GM12878 (cell line): ENCODE measurements around the gene KRT75. TPM values are rescaled to one million over a fixed set of nuclear protein-coding genes. Genes with fewer than 3 reads are reported as not detected.

ENCODE experiments used
- ATAC-seq: fragments of 200-7000 bp; cut with Tn5 transposase; 3 replicates; pipeline ENCODE4 v1.9.1; 2020; ENCODE audit warnings: mild to moderate bottlenecking, moderate library complexity
- BruUV-seq: library from RNA; stranded (reverse); fragments of 400-500 nt; replicated peaks from 2 replicates; lab custom pipeline; 2021; lab: Mats Ljungman, UMichigan
- CTCF ChIA-PET: fragments of 300-600 bp; sonication (Branson Sonifier 250); formaldehyde crosslinking; extraction: SDS; loops from one replicate; lab custom pipeline; 2021; ENCODE audit warnings: inconsistent platforms; lab: Yijun Ruan, JAX
- POLR2A ChIA-PET: fragments of 350-600 bp; formaldehyde crosslinking; extraction: SDS; loops from one replicate; lab custom pipeline; 2021; ENCODE audit warnings: inconsistent platforms; lab: Charles Lee
- RAD21 ChIA-PET: fragments of 300-600 bp; sonication (Branson Sonifier 250); formaldehyde crosslinking; loops from one replicate; lab custom pipeline; 2023; ENCODE audit warnings: antibody characterized with exemption; ENCODE audit not compliant: unreplicated experiment; lab: Charles Lee
- SMC1A ChIA-PET: fragments of 300-600 bp; sonication (Branson Sonifier 250); formaldehyde crosslinking; loops from one replicate; lab custom pipeline; 2023; ENCODE audit not compliant: unreplicated experiment, uncharacterized antibody; lab: Charles Lee
- DNase-seq: peaks from one replicate; pipeline ENCODE4 v3.0.0-alpha.2; 2011; ENCODE audit warnings: low read depth, low spot score
- FAIRE-seq: peaks from 3 replicates; lab custom pipeline; 2011; peaks lifted over from hg19 to GRCh38; lab: Jason Lieb, UNC
- H2AFZ ChIP-seq: 2 replicates; pipeline ENCODE4 v1.6.0; 2011; ENCODE audit warnings: low read depth, low read length, control low read depth; ENCODE audit not compliant: control insufficient read depth
- H3K27ac ChIP-seq: 2 replicates; pipeline ENCODE4 v1.5.1; 2011; ENCODE audit warnings: control low read depth; ENCODE audit not compliant: control insufficient read depth, insufficient read depth
- H3K27me3 ChIP-seq, 2 experiments: replicated peaks in 1 of 2; 2 replicates each; pipeline versions ENCODE4 v1.6.0 to v1.6.1; 2011; ENCODE audit warnings: low read length in 1 of 2; ENCODE audit not compliant: control insufficient read depth in 2 of 2, insufficient read depth in 2 of 2
- H3K36me3 ChIP-seq, 2 experiments: 2 replicates each; pipeline ENCODE4 v1.5.1; 2011; ENCODE audit warnings: low read length in 1 of 2; ENCODE audit not compliant: control insufficient read depth in 2 of 2, insufficient read depth in 2 of 2
- H3K4me1 ChIP-seq: 2 replicates; pipeline ENCODE4 v1.6.1; 2011; ENCODE audit warnings: mild to moderate bottlenecking, low read length, moderate library complexity, mixed read lengths; ENCODE audit not compliant: control insufficient read depth, insufficient read depth
- H3K4me2 ChIP-seq: 2 replicates; pipeline ENCODE4 v1.6.0; 2011; ENCODE audit warnings: control low read depth; ENCODE audit not compliant: control insufficient read depth, insufficient read depth
- H3K4me3 ChIP-seq: fragments of 200-600 bp; sonication (generic); 2 replicates; pipeline ENCODE4 v1.5.1; 2016
- H3K79me2 ChIP-seq: 2 replicates; pipeline ENCODE4 v1.6.0; 2011; ENCODE audit warnings: low read length; ENCODE audit not compliant: control insufficient read depth, insufficient read depth
- H3K9ac ChIP-seq: 2 replicates; pipeline ENCODE4 v1.8.0; 2011; ENCODE audit warnings: low read length, control low read depth, mixed read lengths; ENCODE audit not compliant: control insufficient read depth, insufficient read depth
- H3K9me3 ChIP-seq: replicated peaks from 3 replicates; pipeline ENCODE4 v1.5.1; 2011; ENCODE audit warnings: mild to moderate bottlenecking, low read length; ENCODE audit not compliant: control insufficient read depth, insufficient read depth
- H4K20me1 ChIP-seq: 2 replicates; pipeline ENCODE4 v1.6.0; 2011; ENCODE audit not compliant: control insufficient read depth, insufficient read depth
- BCL11A ChIP-seq: IDR thresholded peaks from 2 replicates; pipeline ENCODE4 v1.6.1; 2011; ENCODE audit warnings: low read depth, low read length
- ETV6 ChIP-seq, 2 experiments: fragments of 450-650 bp in 1 of 2; IDR thresholded peaks in 1 of 2; conservative IDR thresholded peaks in 1 of 2; 2 replicates each; pipeline ENCODE4 v1.6.1; 2014; ENCODE audit warnings: antibody characterized with exemption in 1 of 2, borderline replicate concordance in 1 of 2, low read depth in 1 of 2, mild to moderate bottlenecking in 1 of 2, moderate library complexity in 1 of 2
- FOS ChIP-seq: IDR thresholded peaks from 3 replicates; pipeline ENCODE4 v1.6.1; 2011; ENCODE audit warnings: borderline replicate concordance; ENCODE audit not compliant: insufficient read length; ENCODE audit errors: extremely low read depth
- LARP7 ChIP-seq: fragments of 450-650 bp; IDR thresholded peaks from 2 replicates; pipeline ENCODE4 v1.6.1; 2017; ENCODE audit warnings: mild to moderate bottlenecking
- MTA3 ChIP-seq: IDR thresholded peaks from 2 replicates; pipeline ENCODE4 v1.6.1; 2012; ENCODE audit warnings: low read length, inconsistent platforms, borderline replicate concordance
- MYC ChIP-seq: IDR thresholded peaks from 2 replicates; pipeline ENCODE4 v1.6.1; 2011; ENCODE audit warnings: mild to moderate bottlenecking, low read length, moderate library complexity, inconsistent platforms; ENCODE audit not compliant: insufficient read depth, insufficient replicate concordance, insufficient read length, severe bottlenecking
- PAX8 ChIP-seq: fragments of 450-650 bp; IDR thresholded peaks from 2 replicates; pipeline ENCODE4 v1.6.1; 2017; ENCODE audit warnings: mild to moderate bottlenecking, moderate library complexity
- SIX5 ChIP-seq: IDR thresholded peaks from 2 replicates; pipeline ENCODE4 v1.6.1; 2011; ENCODE audit warnings: mild to moderate bottlenecking, low read depth, low read length, moderate library complexity; ENCODE audit not compliant: severe bottlenecking
- SP1 ChIP-seq: IDR thresholded peaks from one replicate; pipeline ENCODE4 v1.6.1; 2011; ENCODE audit warnings: low read depth, low read length
- YBX1 ChIP-seq: fragments of 450-650 bp; IDR thresholded peaks from 2 replicates; pipeline ENCODE4 v1.6.1; 2016; ENCODE audit warnings: antibody characterized with exemption
- WGBS: methylation state at CpG from one replicate; pipeline ENCODE4 v1.1.6; 2016; ENCODE audit warnings: low lambda C conversion rate; ENCODE audit not compliant: insufficient replicate concordance, insufficient coverage; ENCODE audit errors: missing lambda C conversion rate; 5-methylcytosine and 5-hydroxymethylcytosine counted together
- in situ Hi-C: fragments of 300-500 bp; cut with MboI; formaldehyde crosslinking; loops from 9 replicates; pipeline ENCODE4 v1.14.3; 2018; ENCODE audit warnings: mixed read lengths
- intact Hi-C: fragments of 100-400 bp; cut with micrococcal nuclease; formaldehyde crosslinking; loops from one replicate; pipeline ENCODE4 v1.14.2; 2022; ENCODE audit not compliant: unreplicated experiment
- polyA plus RNA-seq, 11 experiments: library from polyadenylated mRNA; depleted of rRNA in 4 of 11; unstranded in 6 of 11; stranded (reverse) in 5 of 11; fragments of >200 nt; fragmentation: Nextera tagmentation in 4 of 11; fragmentation: Illumina TruSeq in 1 of 11; extraction: Ambion mirVana in 4 of 11; extraction: Trizol in 1 of 11; gene quantifications; 1 replicate in 1 of 11; 2 replicates in 10 of 11; pipeline versions ENCODE4 v1.2.1 to v1.2.3, GENCODE V29; 2011 to 2016; ENCODE audit warnings: inconsistent platforms in 2 of 11, missing spikeins in 2 of 11, low read depth in 1 of 11
- total RNA-seq, 4 experiments: library from RNA; depleted of rRNA in 3 of 4; stranded (reverse); fragments of >200 nt in 3 of 4; fragmentation: Illumina TruSeq in 1 of 4; extraction: Trizol in 1 of 4; gene quantifications; 2 replicates each; pipeline versions ENCODE4 v1.2.1 to v1.2.3, GENCODE V29; 2013 to 2021
- TF ChIP-seq, protein P1 (sequence below): IDR thresholded peaks from 2 replicates; pipeline ENCODE4 v1.6.1; 2012; ENCODE audit warnings: mild to moderate bottlenecking, low read depth, low read length
- TF ChIP-seq, protein P2 (sequence below): IDR thresholded peaks from 2 replicates; pipeline ENCODE4 v1.6.1; 2011; ENCODE audit warnings: low read depth, mild to moderate bottlenecking, low read length, moderate library complexity, borderline replicate concordance; ENCODE audit errors: extremely low read depth
- TF ChIP-seq, protein P3 (sequence below): fragments of 450-650 bp; IDR thresholded peaks from 2 replicates; pipeline ENCODE4 v1.6.1; 2017; ENCODE audit warnings: borderline replicate concordance
- TF ChIP-seq, protein P4 (sequence below): fragments of 450-650 bp; IDR thresholded peaks from 2 replicates; pipeline ENCODE4 v1.6.1; 2016; ENCODE audit warnings: mild to moderate bottlenecking

KRT75 gene
- total and polyA plus RNA-seq, 10 of the 15 experiments (the other 5 are each of a cell fraction or from before 2014, with no cell fraction given): not detected

DNA sequence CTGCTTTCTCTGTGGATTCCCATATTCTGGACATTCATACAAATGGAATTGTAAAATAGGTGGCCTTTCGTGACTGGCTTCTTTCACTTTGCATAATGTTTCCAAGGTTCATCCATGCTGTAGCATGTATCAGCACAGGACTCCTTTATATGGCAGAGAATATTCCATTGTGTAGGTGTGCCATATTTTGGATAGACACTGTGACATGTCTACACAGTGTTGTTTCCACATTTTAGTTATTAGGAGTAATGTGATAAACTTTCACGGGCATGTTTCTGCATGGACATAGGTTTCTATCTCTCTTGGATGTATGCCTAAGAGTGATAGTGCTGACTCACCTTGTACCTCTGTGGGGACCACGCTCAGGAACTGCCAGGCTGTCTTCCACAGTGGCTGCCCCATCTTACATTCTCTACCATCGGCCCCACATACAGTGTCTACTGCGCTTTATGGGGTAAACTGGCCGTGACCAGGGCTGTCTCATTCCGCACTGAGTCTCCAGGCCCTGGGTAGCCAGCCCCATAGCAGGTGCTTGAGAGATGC is 41.6 kb downstream of the KRT75 start (continued):
- TF ChIP-seq, protein P1, sequence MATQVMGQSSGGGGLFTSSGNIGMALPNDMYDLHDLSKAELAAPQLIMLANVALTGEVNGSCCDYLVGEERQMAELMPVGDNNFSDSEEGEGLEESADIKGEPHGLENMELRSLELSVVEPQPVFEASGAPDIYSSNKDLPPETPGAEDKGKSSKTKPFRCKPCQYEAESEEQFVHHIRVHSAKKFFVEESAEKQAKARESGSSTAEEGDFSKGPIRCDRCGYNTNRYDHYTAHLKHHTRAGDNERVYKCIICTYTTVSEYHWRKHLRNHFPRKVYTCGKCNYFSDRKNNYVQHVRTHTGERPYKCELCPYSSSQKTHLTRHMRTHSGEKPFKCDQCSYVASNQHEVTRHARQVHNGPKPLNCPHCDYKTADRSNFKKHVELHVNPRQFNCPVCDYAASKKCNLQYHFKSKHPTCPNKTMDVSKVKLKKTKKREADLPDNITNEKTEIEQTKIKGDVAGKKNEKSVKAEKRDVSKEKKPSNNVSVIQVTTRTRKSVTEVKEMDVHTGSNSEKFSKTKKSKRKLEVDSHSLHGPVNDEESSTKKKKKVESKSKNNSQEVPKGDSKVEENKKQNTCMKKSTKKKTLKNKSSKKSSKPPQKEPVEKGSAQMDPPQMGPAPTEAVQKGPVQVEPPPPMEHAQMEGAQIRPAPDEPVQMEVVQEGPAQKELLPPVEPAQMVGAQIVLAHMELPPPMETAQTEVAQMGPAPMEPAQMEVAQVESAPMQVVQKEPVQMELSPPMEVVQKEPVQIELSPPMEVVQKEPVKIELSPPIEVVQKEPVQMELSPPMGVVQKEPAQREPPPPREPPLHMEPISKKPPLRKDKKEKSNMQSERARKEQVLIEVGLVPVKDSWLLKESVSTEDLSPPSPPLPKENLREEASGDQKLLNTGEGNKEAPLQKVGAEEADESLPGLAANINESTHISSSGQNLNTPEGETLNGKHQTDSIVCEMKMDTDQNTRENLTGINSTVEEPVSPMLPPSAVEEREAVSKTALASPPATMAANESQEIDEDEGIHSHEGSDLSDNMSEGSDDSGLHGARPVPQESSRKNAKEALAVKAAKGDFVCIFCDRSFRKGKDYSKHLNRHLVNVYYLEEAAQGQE: no peak
- no peak for TF ChIP-seq MYC

DNA sequence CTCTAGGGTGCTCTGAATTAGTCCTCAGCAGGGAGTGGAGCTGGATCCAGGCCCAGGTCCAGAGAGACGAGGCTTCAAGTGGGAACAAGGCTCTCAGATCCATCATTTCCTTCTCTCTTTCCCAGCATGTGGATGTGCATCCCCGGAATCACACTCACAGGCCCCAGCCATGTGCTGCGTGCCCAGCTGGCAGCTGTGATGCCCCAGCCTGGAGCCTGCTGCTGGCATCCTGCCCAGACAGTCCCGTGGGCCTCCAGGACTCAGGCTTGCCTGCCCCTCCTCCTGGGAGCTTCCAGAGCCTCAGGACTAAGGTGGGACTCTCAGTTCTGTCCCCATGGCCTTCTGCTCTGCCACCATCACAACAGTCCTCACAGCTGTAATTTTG is 42.6 kb downstream of the KRT75 start:
- H3K27ac ChIP-seq: no peak overlapping the region
- BruUV-seq: no TSS peak
- peaks cover 3 to 12% of the 10 kb centered on the region in 2 experiments; a peak in 3 of 4 replicates for H3K27me3 ChIP-seq
- intact Hi-C loops (no loop called here), in situ Hi-C loops (loop anchor here (25.0 kb wide), 1 partner anchor 596 kb away; no protein-coding TSS in a partner anchor)
- no peak overlapping the region for H3K9ac ChIP-seq
- ChIA-PET CTCF (interaction anchor here (1.0 kb wide), 1 partner anchor 113 kb away, joined by 3 read pairs; no protein-coding TSS in a partner anchor), POLR2A (no interaction called here), RAD21 (no interaction called here), SMC1A (interaction anchor here (0.6 to 0.7 kb wide), 2 partner anchors 18 to 594 kb away, joined by 3 to 4 read pairs; no protein-coding TSS in a partner anchor)
- ATAC-seq (no peak), DNase-seq (no peak), FAIRE-seq (no peak)
- H3K79me2 ChIP-seq: no peaks in the 10 kb centered on the region
- no peaks in the 10 kb centered on the region for H3K36me3 ChIP-seq
- 14% methylated on average over 4 of the region's 4 CpGs for WGBS
- H3K4me1 ChIP-seq: no peaks in the 10 kb centered on the region; the same call in 1 of the 2 replicates
- no peaks in the 10 kb centered on the region for H3K9me3 ChIP-seq
- H2AFZ ChIP-seq: no peak overlapping the region
- no peak overlapping the region for H3K4me3 ChIP-seq
- H3K4me2 ChIP-seq: no peak overlapping the region
- no peaks in the 10 kb centered on the region for H4K20me1 ChIP-seq
- no peak for TF ChIP-seq BCL11A
- TF ChIP-seq, protein P2, sequence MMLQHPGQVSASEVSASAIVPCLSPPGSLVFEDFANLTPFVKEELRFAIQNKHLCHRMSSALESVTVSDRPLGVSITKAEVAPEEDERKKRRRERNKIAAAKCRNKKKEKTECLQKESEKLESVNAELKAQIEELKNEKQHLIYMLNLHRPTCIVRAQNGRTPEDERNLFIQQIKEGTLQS: no peak
- TF ChIP-seq, protein P3, sequence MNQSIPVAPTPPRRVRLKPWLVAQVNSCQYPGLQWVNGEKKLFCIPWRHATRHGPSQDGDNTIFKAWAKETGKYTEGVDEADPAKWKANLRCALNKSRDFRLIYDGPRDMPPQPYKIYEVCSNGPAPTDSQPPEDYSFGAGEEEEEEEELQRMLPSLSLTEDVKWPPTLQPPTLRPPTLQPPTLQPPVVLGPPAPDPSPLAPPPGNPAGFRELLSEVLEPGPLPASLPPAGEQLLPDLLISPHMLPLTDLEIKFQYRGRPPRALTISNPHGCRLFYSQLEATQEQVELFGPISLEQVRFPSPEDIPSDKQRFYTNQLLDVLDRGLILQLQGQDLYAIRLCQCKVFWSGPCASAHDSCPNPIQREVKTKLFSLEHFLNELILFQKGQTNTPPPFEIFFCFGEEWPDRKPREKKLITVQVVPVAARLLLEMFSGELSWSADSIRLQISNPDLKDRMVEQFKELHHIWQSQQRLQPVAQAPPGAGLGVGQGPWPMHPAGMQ: no peak
- TF ChIP-seq PAX8: no peak
- TF ChIP-seq YBX1: no peak
- no peak for TF ChIP-seq ETV6 (conservative IDR thresholded peaks at IDR 0.05 in 1 of 2, IDR thresholded peaks at IDR 0.05 in 1 of 2; ENCODE audit: borderline replicate concordance in 1 of 2, low read depth in 1 of 2)
- TF ChIP-seq SP1: no peak
- TF ChIP-seq MTA3: no peak
- no peak for TF ChIP-seq LARP7
- TF ChIP-seq FOS: no peak
- TF ChIP-seq, protein P4, sequence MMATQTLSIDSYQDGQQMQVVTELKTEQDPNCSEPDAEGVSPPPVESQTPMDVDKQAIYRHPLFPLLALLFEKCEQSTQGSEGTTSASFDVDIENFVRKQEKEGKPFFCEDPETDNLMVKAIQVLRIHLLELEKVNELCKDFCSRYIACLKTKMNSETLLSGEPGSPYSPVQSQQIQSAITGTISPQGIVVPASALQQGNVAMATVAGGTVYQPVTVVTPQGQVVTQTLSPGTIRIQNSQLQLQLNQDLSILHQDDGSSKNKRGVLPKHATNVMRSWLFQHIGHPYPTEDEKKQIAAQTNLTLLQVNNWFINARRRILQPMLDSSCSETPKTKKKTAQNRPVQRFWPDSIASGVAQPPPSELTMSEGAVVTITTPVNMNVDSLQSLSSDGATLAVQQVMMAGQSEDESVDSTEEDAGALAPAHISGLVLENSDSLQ: no peak
- no peak for TF ChIP-seq SIX5
